Erythroblast (primary cell): ENCODE measurements around the gene ALDH1L2.

ENCODE experiments used
- GATA1 ChIP-seq: IDR thresholded peaks from 2 replicates; pipeline ENCODE4 v1.6.1; 2011; ENCODE audit warnings: low read depth, mild to moderate bottlenecking, control low read depth, low read length, moderate library complexity
- POLR2A ChIP-seq: IDR thresholded peaks from 2 replicates; pipeline ENCODE4 v1.6.1; 2011; ENCODE audit warnings: mild to moderate bottlenecking, low read length

DNA sequence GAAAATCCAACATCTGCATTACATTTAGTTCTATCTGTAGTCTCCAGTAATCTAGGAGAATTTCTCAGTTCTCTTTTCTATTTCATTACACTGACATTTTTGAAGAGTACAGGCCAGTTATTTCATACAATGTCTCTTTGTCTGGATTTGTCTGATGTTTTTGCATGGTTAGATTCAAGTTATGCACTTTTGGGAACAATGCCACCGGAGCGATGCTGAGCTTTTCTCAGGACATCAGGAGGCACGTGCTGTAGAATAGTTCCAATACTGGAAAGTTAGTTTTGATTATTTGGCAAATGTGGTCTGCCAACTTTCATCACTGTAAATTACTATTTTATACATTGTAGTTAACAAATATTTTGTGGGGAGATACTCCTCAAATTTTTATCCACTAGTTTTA lies 43.1 kb downstream of the ALDH1L2 start:
- TF ChIP-seq POLR2A (no peak), GATA1 (no peak)
